MCF 10A (cell line): ENCODE results near the gene COX7A2. TPM values are rescaled to one million over a fixed set of nuclear protein-coding genes. Genes with fewer than 3 reads are reported as not detected.
A peak's percentile ranks its signal among the peaks of the same experiment; 100 is the strongest.

Source experiments
- BruUV-seq: library from RNA; stranded (reverse); fragments of 400-500 nt; replicated peaks from 2 replicates; lab custom pipeline; 2021; lab: Mats Ljungman, UMichigan
- CTCF ChIA-PET: fragments of 300-600 bp; sonication (Branson Sonifier 250); formaldehyde crosslinking; extraction: SDS; loops from one replicate; lab custom pipeline; 2021; ENCODE audit warnings: antibody characterized with exemption, inconsistent platforms; lab: Yijun Ruan, JAX
- POLR2A ChIA-PET: fragments of 300-600, 350-650 bp; sonication (Branson Sonifier 250); formaldehyde crosslinking; extraction: SDS; loops from one replicate; lab custom pipeline; 2020; ENCODE audit warnings: antibody characterized with exemption, inconsistent platforms; lab: Yijun Ruan, JAX
- DNase-seq: peaks from one replicate; pipeline ENCODE4 v3.0.0-alpha.2; 2018; ENCODE audit not compliant: unreplicated experiment
- H3K27ac Mint-ChIP-seq: one replicate; pipeline ENCODE4 v1.8.0; 2022; ENCODE audit warnings: mild to moderate bottlenecking, low read depth, mixed read lengths; ENCODE audit not compliant: unreplicated experiment
- H3K27me3 Mint-ChIP-seq: one replicate; pipeline ENCODE4 v1.8.0; 2022; ENCODE audit warnings: mixed read lengths; ENCODE audit not compliant: insufficient read depth, unreplicated experiment
- H3K36me3 Mint-ChIP-seq: one replicate; pipeline ENCODE4 v1.8.0; 2022; ENCODE audit warnings: mild to moderate bottlenecking, moderate library complexity, mixed read lengths; ENCODE audit not compliant: insufficient read depth, unreplicated experiment
- H3K4me1 Mint-ChIP-seq: one replicate; pipeline ENCODE4 v1.8.0; 2022; ENCODE audit warnings: mixed read lengths; ENCODE audit not compliant: insufficient read depth, unreplicated experiment
- H3K4me3 Mint-ChIP-seq: one replicate; pipeline ENCODE4 v1.8.0; 2022; ENCODE audit warnings: mild to moderate bottlenecking, moderate library complexity, mixed read lengths; ENCODE audit not compliant: unreplicated experiment
- H3K9me3 Mint-ChIP-seq: one replicate; pipeline ENCODE4 v1.8.0; 2022; ENCODE audit warnings: mixed read lengths; ENCODE audit not compliant: unreplicated experiment
- intact Hi-C: fragments of 100-400 bp; cut with micrococcal nuclease; formaldehyde crosslinking; loops from 2 replicates; pipeline ENCODE4 v1.14.1; 2022
- total RNA-seq: library from RNA; stranded (reverse); gene quantifications from 2 replicates; pipeline ENCODE4 v1.2.3, GENCODE V29; 2022
- TF ChIP-seq, protein P1 (sequence below): fragments of 200-600 bp; IDR thresholded peaks from one replicate; pipeline ENCODE4 v1.8.0; 2022; ENCODE audit warnings: antibody characterized with exemption, mild to moderate bottlenecking; ENCODE audit not compliant: unreplicated experiment

The COX7A2 gene
- total RNA-seq, 1 experiment from 2014 or later = 316 TPM

DNA sequence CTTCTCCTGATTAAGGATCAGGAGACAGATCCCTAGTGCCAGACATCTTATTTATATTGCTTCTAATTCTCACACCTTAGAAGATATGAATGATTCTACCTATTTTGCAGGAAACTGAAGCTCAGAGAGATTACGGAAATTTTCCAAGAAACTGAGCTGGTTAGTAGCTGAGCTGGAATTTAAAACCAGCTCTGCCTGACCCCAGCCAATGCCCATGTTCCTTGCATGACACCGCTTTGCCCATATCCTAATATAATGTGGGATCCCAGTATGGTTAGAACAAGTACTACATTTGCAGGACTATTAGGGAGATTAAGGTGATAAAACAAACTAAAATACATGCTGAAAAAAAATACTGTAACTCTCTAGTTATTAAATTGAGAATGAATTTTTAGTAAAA is 39.1 kb upstream of the COX7A2 start:
- no TSS peak for BruUV-seq
- no peaks in the 10 kb centered on the region for H3K27me3 Mint-ChIP-seq
- intact Hi-C loops = no loop called here
- TF ChIP-seq, protein P1, sequence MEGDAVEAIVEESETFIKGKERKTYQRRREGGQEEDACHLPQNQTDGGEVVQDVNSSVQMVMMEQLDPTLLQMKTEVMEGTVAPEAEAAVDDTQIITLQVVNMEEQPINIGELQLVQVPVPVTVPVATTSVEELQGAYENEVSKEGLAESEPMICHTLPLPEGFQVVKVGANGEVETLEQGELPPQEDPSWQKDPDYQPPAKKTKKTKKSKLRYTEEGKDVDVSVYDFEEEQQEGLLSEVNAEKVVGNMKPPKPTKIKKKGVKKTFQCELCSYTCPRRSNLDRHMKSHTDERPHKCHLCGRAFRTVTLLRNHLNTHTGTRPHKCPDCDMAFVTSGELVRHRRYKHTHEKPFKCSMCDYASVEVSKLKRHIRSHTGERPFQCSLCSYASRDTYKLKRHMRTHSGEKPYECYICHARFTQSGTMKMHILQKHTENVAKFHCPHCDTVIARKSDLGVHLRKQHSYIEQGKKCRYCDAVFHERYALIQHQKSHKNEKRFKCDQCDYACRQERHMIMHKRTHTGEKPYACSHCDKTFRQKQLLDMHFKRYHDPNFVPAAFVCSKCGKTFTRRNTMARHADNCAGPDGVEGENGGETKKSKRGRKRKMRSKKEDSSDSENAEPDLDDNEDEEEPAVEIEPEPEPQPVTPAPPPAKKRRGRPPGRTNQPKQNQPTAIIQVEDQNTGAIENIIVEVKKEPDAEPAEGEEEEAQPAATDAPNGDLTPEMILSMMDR = no peak
- no peaks in the 10 kb centered on the region for H3K9me3 Mint-ChIP-seq
- DNase-seq = peak; percentile 35
- POLR2A ChIA-PET = interaction anchor here (1.0 to 11.1 kb wide), 8 partner anchors 13 to 1761 kb away, joined by 3 to 314 read pairs (median 5); partner anchors contain the start of genes COX7A2, EEF1A1 and SENP6
- H3K36me3 Mint-ChIP-seq = peaks cover 9% of the 10 kb centered on the region
- CTCF ChIA-PET = interaction anchor here (1.0 to 3.6 kb wide), 3 partner anchors 11 to 15 kb away, joined by 3 to 25 read pairs (median 4); no protein-coding TSS in a partner anchor
- no peak overlapping the region for H3K27ac Mint-ChIP-seq
- no peak overlapping the region for H3K4me3 Mint-ChIP-seq
- H3K4me1 Mint-ChIP-seq = peaks cover 40% of the 10 kb centered on the region

DNA sequence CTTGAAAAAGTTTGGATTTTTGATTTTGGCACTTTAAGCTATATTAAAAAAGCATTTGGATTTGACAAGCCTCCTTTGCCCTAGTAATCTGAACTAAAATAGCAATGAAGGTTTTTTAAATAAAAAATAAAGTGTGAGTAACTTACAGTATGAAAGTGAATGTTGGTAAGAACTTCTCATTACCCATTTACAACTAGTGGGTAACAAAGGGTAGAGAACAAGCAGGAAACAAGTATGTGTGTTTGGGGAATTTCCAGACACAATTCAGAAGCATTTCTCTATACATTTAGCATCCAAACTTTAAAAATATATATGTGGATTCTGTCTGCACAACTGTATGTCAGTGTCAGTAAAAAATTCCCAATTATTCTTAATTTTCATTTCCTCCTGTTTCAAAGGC is 38.1 kb upstream of the COX7A2 start:
- TF ChIP-seq, protein P1 = no peak
- Mint-ChIP-seq H3K27ac (no peak overlapping the region), H3K4me1 (peaks cover 36% of the 10 kb centered on the region), H3K27me3 (no peaks in the 10 kb centered on the region), H3K4me3 (no peak overlapping the region), H3K9me3 (peaks cover 4% of the 10 kb centered on the region), H3K36me3 (peaks cover 9% of the 10 kb centered on the region)
- POLR2A ChIA-PET = interaction anchor here (1.0 to 11.1 kb wide), 8 partner anchors 12 to 321 kb away, joined by 3 to 314 read pairs (median 6); partner anchors contain the start of genes COX7A2 and SENP6
- BruUV-seq = no TSS peak
- CTCF ChIA-PET = interaction anchor here (0.5 to 1.0 kb wide), 3 partner anchors 10 to 1829 kb away, joined by 3 read pairs; partner anchors contain the start of gene CGAS
- no peak for DNase-seq
- intact Hi-C loops = no loop called here

DNA sequence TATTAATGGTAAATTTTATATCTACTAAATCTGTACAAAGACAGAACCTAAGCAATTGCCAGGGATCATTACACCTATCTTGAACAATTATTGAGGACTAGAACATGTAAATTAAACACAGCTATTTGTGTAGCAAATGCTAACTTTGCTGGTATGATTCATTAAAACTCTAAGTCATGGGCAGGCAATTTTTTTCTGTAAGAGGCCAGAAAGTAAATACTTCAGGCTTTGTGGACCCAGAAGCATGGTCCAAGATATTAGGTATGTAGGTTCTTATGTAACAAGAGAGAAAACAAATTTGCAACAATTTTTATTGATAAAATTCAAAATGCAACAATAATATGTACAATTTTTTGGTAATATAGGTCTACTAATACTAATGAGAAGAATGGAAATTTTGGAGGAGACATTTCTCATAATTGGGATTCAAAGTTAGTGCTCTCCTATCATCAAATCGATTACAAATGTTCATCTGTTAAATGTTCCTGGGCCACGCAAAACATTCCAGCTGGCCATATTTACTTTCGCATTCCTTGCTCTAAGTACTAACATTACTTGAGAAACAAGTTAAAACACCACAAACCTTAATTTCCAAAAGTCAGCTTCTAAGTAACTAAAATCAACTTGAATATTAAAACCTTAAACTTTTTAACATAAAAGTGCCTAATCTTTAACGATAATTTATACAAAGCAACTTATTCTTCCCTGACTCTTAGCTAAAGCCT is 36.7 kb upstream of the COX7A2 start:
- H3K9me3 Mint-ChIP-seq = peaks cover 8% of the 10 kb centered on the region
- POLR2A ChIA-PET = interaction anchor here (0.7 to 11.1 kb wide), 10 partner anchors 11 to 1577 kb away, joined by 3 to 314 read pairs (median 4); partner anchors contain the start of genes COX7A2 and SENP6
- peaks cover 40% of the 10 kb centered on the region for H3K4me1 Mint-ChIP-seq
- no peak for DNase-seq
- TF ChIP-seq, protein P1 = no peak
- H3K4me3 Mint-ChIP-seq = no peak overlapping the region
- H3K27me3 Mint-ChIP-seq = no peaks in the 10 kb centered on the region
- CTCF ChIA-PET = interaction anchor here (0.6 kb wide), 2 partner anchors 12 to 14 kb away, joined by 3 to 4 read pairs; no protein-coding TSS in a partner anchor
- no TSS peak for BruUV-seq
- H3K36me3 Mint-ChIP-seq = peaks cover 9% of the 10 kb centered on the region
- intact Hi-C loops = no loop called here
- no peak overlapping the region for H3K27ac Mint-ChIP-seq

DNA sequence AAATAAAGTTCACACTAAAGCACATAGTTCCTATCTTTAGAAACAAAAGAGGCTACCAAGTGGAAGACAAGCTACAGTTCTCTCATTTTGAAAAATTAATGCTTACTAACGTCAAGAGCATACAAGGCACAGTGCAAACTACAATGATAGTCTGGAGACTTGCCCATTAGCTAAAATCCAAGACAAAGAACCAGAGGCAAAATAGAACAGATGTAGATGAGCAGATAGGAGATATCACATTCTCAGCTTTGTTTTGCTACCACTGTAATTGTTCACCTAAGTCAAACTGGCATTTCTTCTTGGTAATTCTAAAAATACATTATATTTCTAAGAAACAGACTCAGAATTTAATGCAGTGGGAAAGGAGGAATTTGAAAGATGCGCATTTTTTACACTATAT is 35.8 kb upstream of the COX7A2 start:
- BruUV-seq = no TSS peak
- intact Hi-C loops = no loop called here
- POLR2A ChIA-PET = interaction anchor here (0.7 to 11.1 kb wide), 5 partner anchors 10 to 323 kb away, joined by 3 to 314 read pairs (median 20); partner anchors contain the start of genes COX7A2 and SENP6
- Mint-ChIP-seq H3K27ac (no peak overlapping the region), H3K27me3 (no peaks in the 10 kb centered on the region), H3K4me1 (peaks cover 48% of the 10 kb centered on the region), H3K36me3 (peaks cover 9% of the 10 kb centered on the region), H3K9me3 (peaks cover 8% of the 10 kb centered on the region), H3K4me3 (no peak overlapping the region)
- no peak for DNase-seq
- TF ChIP-seq, protein P1 = no peak
- CTCF ChIA-PET = interaction anchor here (0.6 to 1.9 kb wide), 4 partner anchors 9 to 28 kb away, joined by 3 to 7 read pairs (median 4); no protein-coding TSS in a partner anchor
